ENCODE data around the gene SLC7A5. TPM values are rescaled to one million over a fixed set of nuclear protein-coding genes. Genes with fewer than 3 reads are reported as not detected.
"Not testable (repeated sequence)": the region's sequence is repeated elsewhere in the genome, so short reads cannot be mapped to it uniquely, and the experiment has no call there.

SLC7A5 gene
- total RNA-seq, 2 donors from 2014 or later, result 130 to 233 TPM

GRCh38 chr16:87821376-87822107, 47.8 kb downstream of the SLC7A5 start:
- Mint-ChIP-seq H3K27ac (no peak overlapping the region), H3K27me3 (no peaks in the 10 kb centered on the region), H3K4me3 (no peak overlapping the region), H3K4me1 (no peaks in the 10 kb centered on the region), H3K36me3 (ENCODE audit: low read depth) (no peaks in the 10 kb centered on the region), H3K9me3 (no peaks in the 10 kb centered on the region)
- ATAC-seq (replicated peaks), result no peak

DNA sequence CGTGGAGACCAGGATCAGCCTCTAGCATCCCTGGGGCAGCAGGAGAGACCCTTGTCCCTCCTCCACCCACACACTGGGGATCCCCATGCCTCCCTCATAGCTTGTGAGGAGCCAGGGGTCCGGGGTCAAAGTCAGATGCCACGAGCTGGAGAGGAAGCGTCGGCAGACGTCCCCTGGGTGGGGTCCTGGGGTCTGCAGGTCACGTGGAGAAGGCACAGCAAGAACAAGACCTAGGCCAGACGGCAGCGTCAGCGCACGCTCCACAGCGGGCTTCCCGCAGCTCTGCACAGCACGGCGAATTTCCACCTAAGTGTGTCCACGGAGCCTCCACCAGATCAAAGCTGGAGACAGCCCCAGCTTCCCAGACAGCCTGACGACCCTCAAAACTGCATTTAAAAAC, 49.3 kb downstream of the SLC7A5 start:
- H3K27me3 Mint-ChIP-seq, result no peaks in the 10 kb centered on the region
- no peaks in the 10 kb centered on the region for H3K9me3 Mint-ChIP-seq
- H3K4me1 Mint-ChIP-seq, result no peaks in the 10 kb centered on the region
- H3K4me3 Mint-ChIP-seq, result no peak overlapping the region
- no peak for ATAC-seq (replicated peaks)
- H3K36me3 Mint-ChIP-seq (ENCODE audit: low read depth), result no peaks in the 10 kb centered on the region
- H3K27ac Mint-ChIP-seq, result no peak overlapping the region

GRCh38 chr16:87819282-87819681, 50.0 kb downstream of the SLC7A5 start:
- Mint-ChIP-seq H3K27ac (no peak overlapping the region), H3K27me3 (no peaks in the 10 kb centered on the region), H3K9me3 (no peaks in the 10 kb centered on the region), H3K4me3 (no peak overlapping the region), H3K36me3 (ENCODE audit: low read depth) (no peaks in the 10 kb centered on the region), H3K4me1 (no peaks in the 10 kb centered on the region)
- ATAC-seq (replicated peaks), result no peak

GRCh38 chr16:87818533-87819161, 50.7 kb downstream of the SLC7A5 start:
- no peaks in the 10 kb centered on the region for H3K4me1 Mint-ChIP-seq
- H3K9me3 Mint-ChIP-seq, result no peaks in the 10 kb centered on the region
- no peaks in the 10 kb centered on the region for H3K36me3 Mint-ChIP-seq (ENCODE audit: low read depth)
- no peak for ATAC-seq (replicated peaks)
- H3K4me3 Mint-ChIP-seq, result no peak overlapping the region
- H3K27me3 Mint-ChIP-seq, result no peaks in the 10 kb centered on the region
- H3K27ac Mint-ChIP-seq, result no peak overlapping the region

DNA sequence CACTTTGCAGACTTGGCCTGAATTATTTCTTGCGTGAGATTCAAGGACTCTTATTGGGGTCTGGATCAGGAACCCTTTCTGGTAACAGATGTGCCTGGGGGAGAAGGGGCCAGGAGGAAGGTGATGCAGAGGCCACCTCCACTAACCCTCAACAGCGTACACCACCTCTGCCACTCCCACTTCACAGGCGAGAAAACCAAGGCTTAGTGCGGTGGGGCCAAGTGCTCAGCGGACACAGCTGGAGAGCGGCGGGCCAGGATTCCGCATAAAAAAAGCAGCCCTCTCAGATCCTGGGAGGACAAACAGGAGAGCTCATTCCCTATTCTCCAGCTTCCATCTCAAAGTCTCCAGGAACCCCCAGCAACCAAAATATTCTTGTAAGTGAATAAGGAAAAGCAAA, 51.4 kb downstream of the SLC7A5 start:
- H3K27ac Mint-ChIP-seq, result no peak overlapping the region
- no peaks in the 10 kb centered on the region for H3K4me1 Mint-ChIP-seq
- no peaks in the 10 kb centered on the region for H3K9me3 Mint-ChIP-seq
- H3K4me3 Mint-ChIP-seq, result no peak overlapping the region
- H3K27me3 Mint-ChIP-seq, result no peaks in the 10 kb centered on the region
- no peaks in the 10 kb centered on the region for H3K36me3 Mint-ChIP-seq (ENCODE audit: low read depth)
- no peak for ATAC-seq (replicated peaks)

GRCh38 chr16:87817370-87817769, 51.9 kb downstream of the SLC7A5 start:
- not testable (repeated sequence) for H3K27me3 Mint-ChIP-seq; H3K4me3 Mint-ChIP-seq; ATAC-seq (replicated peaks); H3K36me3 Mint-ChIP-seq (ENCODE audit: low read depth); H3K9me3 Mint-ChIP-seq; H3K4me1 Mint-ChIP-seq; H3K27ac Mint-ChIP-seq

- H3K4me3 Mint-ChIP-seq, result no peak overlapping the region
- no peak overlapping the region for H3K27ac Mint-ChIP-seq
- no peaks in the 10 kb centered on the region for H3K9me3 Mint-ChIP-seq
- no peaks in the 10 kb centered on the region for H3K27me3 Mint-ChIP-seq
- no peak for ATAC-seq (replicated peaks)
- no peaks in the 10 kb centered on the region for H3K36me3 Mint-ChIP-seq (ENCODE audit: low read depth)
- H3K4me1 Mint-ChIP-seq, result no peaks in the 10 kb centered on the region
Observed at GRCh38 chr16:87816507-87817100, 52.7 kb downstream of the SLC7A5 start.

GRCh38 chr16:87815567-87815966, 53.7 kb downstream of the SLC7A5 start:
- no peaks in the 10 kb centered on the region for H3K36me3 Mint-ChIP-seq (ENCODE audit: low read depth)
- no peaks in the 10 kb centered on the region for H3K4me1 Mint-ChIP-seq
- H3K27me3 Mint-ChIP-seq, result no peaks in the 10 kb centered on the region
- no peak overlapping the region for H3K27ac Mint-ChIP-seq
- no peaks in the 10 kb centered on the region for H3K9me3 Mint-ChIP-seq
- ATAC-seq (replicated peaks), result no peak
- no peak overlapping the region for H3K4me3 Mint-ChIP-seq

DNA sequence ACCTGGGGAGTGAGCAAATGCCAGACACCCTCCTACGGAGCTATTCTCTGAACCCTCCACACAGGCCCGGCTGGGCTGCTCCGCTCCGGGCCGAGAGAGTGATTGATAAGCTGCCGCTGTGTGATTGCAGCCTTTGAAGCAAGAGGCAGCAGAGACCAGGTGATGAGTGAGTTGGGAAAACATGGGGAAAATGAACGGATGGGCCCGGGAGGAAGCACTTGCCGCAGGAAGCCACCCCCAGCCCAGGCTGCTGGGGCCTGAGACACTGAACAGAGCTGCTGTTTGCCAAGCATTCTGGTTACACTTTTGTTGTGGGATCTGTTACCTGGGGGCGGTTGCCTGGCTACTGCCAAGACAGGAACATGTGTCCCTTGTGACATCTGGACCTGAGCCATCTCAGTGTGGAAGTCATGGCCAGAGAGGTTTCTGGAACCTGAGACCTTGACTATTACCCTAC, 57.1 kb downstream of the SLC7A5 start:
- ATAC-seq (replicated peaks), result no peak
- Mint-ChIP-seq H3K9me3 (no peaks in the 10 kb centered on the region), H3K36me3 (ENCODE audit: low read depth) (no peaks in the 10 kb centered on the region), H3K27ac (no peak overlapping the region), H3K4me1 (peaks cover 4% of the 10 kb centered on the region), H3K27me3 (no peaks in the 10 kb centered on the region), H3K4me3 (no peak overlapping the region)

GRCh38 chr16:87811454-87811853, 57.9 kb downstream of the SLC7A5 start:
- H3K27ac Mint-ChIP-seq; H3K4me1 Mint-ChIP-seq; H3K27me3 Mint-ChIP-seq; H3K9me3 Mint-ChIP-seq; H3K4me3 Mint-ChIP-seq; H3K36me3 Mint-ChIP-seq (ENCODE audit: low read depth); ATAC-seq (replicated peaks): not testable (repeated sequence)

- Mint-ChIP-seq H3K9me3 (no peaks in the 10 kb centered on the region), H3K4me3 (no peak overlapping the region), H3K27me3 (peaks cover 3% of the 10 kb centered on the region), H3K4me1 (peaks cover 9% of the 10 kb centered on the region), H3K27ac (no peak overlapping the region), H3K36me3 (ENCODE audit: low read depth) (no peaks in the 10 kb centered on the region)
- ATAC-seq (replicated peaks), result no peak
Observed at GRCh38 chr16:87809150-87809902, 60.0 kb downstream of the SLC7A5 start.

DNA sequence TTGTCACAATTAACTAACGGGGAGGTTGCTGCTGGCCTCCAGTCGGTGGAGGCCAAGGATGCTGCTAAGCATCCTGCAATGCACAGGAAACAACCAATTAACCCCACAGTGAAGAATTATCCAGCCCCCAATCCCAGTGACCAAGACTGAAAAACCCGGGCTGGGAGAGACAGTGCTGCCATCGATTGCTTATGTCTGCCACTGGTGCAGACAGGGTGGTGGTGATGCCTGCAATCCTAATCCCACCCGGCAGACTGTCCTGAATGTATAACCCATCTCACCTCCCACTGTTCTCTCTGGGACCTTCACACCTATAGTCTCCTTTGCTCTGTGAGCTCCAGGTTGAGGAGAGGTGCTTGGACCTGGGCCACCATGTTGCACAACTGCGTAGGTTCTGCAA, 61.2 kb downstream of the SLC7A5 start:
- Mint-ChIP-seq H3K27ac (no peak overlapping the region), H3K9me3 (no peaks in the 10 kb centered on the region), H3K4me1 (peaks cover 9% of the 10 kb centered on the region), H3K4me3 (no peak overlapping the region), H3K27me3 (peaks cover 3% of the 10 kb centered on the region), H3K36me3 (ENCODE audit: low read depth) (no peaks in the 10 kb centered on the region)
- ATAC-seq (replicated peaks), result no peak

DNA sequence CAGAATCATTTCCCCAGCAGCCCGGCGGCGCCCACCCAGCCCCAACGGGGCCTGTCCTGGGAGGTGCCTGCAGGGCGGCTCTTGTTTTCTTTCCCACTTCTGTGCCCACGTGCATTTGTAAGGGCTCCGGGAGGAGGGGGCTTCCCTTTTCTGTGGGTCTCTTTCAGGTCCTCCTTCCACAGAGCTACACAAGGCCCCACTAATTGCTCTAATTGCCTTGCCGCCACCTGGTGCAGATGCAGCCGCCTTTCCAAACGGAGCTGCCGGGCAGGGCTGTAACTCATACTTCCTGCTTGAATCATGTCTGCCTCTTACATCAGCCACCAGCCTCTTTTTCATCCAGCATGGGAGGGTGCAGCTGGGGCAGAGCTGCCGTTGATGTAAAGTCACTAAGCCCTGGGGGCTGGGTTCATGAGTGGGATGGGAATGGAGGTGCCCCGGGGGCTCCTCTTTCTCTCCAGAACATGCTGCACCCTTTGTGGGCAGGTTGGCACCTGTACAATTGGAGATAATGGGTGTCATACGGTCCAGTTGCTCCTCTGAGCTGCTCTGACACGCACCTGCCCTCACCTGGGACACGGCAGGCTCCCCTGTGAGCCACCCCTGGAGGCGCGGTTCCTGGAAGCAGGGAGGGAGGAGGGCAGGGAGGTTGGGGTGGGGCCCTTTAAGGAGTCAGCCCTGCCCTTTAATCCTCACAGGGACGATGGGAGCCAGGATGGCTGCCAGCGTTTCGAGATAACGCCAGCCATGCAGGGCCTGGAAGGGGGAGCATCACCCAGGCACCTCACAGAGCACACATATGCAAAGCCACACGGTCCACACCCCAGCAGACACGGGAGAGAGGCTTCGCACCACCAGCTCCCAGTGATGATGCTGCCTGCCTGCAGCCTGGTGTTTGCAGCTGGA, 62.4 kb downstream of the SLC7A5 start:
- H3K9me3 Mint-ChIP-seq, result no peaks in the 10 kb centered on the region
- peak; percentile 88 for ATAC-seq (replicated peaks)
- peaks cover 3% of the 10 kb centered on the region for H3K27me3 Mint-ChIP-seq
- H3K36me3 Mint-ChIP-seq (ENCODE audit: low read depth), result no peaks in the 10 kb centered on the region
- H3K27ac Mint-ChIP-seq, result peak overlapping the region; percentile 88
- peaks cover 9% of the 10 kb centered on the region for H3K4me1 Mint-ChIP-seq
- peak overlapping the region; percentile 79 for H3K4me3 Mint-ChIP-seq

- Mint-ChIP-seq H3K27me3 (peaks cover 3% of the 10 kb centered on the region), H3K27ac (peak overlapping the region; percentile 88), H3K4me3 (peak overlapping the region; percentile 79), H3K4me1 (peaks cover 9% of the 10 kb centered on the region), H3K9me3 (no peaks in the 10 kb centered on the region), H3K36me3 (ENCODE audit: low read depth) (no peaks in the 10 kb centered on the region)
- ATAC-seq (replicated peaks), result peak; percentile 77
Observed at GRCh38 chr16:87806261-87806640, 63.1 kb downstream of the SLC7A5 start.
